Activated CD8-positive, alpha-beta memory T cell treated with anti-CD3 and anti-CD28 coated beads, Interleukin-2, amount 50 U/mL, for 24 hours (primary cell): ENCODE data around the gene GTPBP1.
A peak's percentile ranks its signal among the peaks of the same experiment; 100 is the strongest.

Experiments used
- DNase-seq: peaks from one replicate; pipeline ENCODE4 v3.0.0-alpha.2; 2020; ENCODE audit errors: extremely low read depth

The GTPBP1 gene

GRCh38 chr22:38739300-38740055 is 33.7 kb downstream of the GTPBP1 start:
- DNase-seq = no peak

GRCh38 chr22:38740116-38740723 is 34.5 kb downstream of the GTPBP1 start:
- DNase-seq = no peak

GRCh38 chr22:38740754-38741153 is 35.0 kb downstream of the GTPBP1 start:
- no peak for DNase-seq

- DNase-seq = no peak
Observed at GRCh38 chr22:38741166-38741565, 35.4 kb downstream of the GTPBP1 start.

GRCh38 chr22:38741576-38741975 is 35.8 kb downstream of the GTPBP1 start:
- DNase-seq = no peak

GRCh38 chr22:38742176-38742942 is 36.6 kb downstream of the GTPBP1 start:
- no peak for DNase-seq

GRCh38 chr22:38744981-38745380 is 39.2 kb downstream of the GTPBP1 start:
- no peak for DNase-seq

- DNase-seq = no peak
Observed at GRCh38 chr22:38745676-38746460, 40.1 kb downstream of the GTPBP1 start.

- DNase-seq = no peak
Observed at GRCh38 chr22:38748487-38749136, 42.9 kb downstream of the GTPBP1 start.

GRCh38 chr22:38750104-38750503 is 44.4 kb downstream of the GTPBP1 start:
- no peak for DNase-seq

GRCh38 chr22:38750638-38751037 is 44.9 kb downstream of the GTPBP1 start:
- DNase-seq = no peak

GRCh38 chr22:38751066-38751421 is 45.3 kb downstream of the GTPBP1 start:
- DNase-seq = no peak

GRCh38 chr22:38751422-38752346 is 45.9 kb downstream of the GTPBP1 start:
- DNase-seq = no peak

GRCh38 chr22:38753948-38754750 is 48.4 kb downstream of the GTPBP1 start:
- no peak for DNase-seq

GRCh38 chr22:38754751-38755154 is 49.0 kb downstream of the GTPBP1 start:
- no peak for DNase-seq

GRCh38 chr22:38755155-38755910 is 49.6 kb downstream of the GTPBP1 start:
- DNase-seq = no peak

- peak; percentile 71 for DNase-seq
Observed at GRCh38 chr22:38755911-38756532, 50.3 kb downstream of the GTPBP1 start, which contains the start of gene SUN2. Gene SUN2, minus strand, starts transcription at chr22:38755998. Its CDS starts 3,370 bp downstream, at chr22:38752628.
